NCI-H526 treated with DMSO at 0.1 percent for 48 hours (cell line): ENCODE data around the gene OSBPL2.

Experiments used
- DNase-seq: peaks from one replicate; lab custom pipeline; 2025; lab: John Stamatoyannopoulos, UW

The OSBPL2 gene

DNA sequence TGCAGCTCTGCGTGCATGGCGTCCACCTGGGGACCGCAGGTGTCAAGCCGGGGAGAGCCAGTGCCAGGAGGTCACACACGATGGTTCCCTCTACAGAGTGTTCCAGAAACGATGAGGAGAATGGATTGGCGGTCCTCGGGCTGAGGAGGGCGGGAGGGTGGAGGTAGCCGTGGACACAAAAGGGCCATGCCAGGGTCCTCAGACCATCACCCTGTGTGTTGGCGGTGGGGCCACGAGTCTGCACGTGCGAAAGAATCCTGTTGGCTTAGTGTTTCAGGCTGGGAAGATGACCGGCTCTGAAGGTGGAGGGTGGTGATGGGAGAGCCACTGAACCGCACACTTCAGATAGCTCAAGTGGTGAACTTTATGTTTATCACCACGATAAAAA lies 31.9 kb upstream of the OSBPL2 start:
- no peak for DNase-seq

DNA sequence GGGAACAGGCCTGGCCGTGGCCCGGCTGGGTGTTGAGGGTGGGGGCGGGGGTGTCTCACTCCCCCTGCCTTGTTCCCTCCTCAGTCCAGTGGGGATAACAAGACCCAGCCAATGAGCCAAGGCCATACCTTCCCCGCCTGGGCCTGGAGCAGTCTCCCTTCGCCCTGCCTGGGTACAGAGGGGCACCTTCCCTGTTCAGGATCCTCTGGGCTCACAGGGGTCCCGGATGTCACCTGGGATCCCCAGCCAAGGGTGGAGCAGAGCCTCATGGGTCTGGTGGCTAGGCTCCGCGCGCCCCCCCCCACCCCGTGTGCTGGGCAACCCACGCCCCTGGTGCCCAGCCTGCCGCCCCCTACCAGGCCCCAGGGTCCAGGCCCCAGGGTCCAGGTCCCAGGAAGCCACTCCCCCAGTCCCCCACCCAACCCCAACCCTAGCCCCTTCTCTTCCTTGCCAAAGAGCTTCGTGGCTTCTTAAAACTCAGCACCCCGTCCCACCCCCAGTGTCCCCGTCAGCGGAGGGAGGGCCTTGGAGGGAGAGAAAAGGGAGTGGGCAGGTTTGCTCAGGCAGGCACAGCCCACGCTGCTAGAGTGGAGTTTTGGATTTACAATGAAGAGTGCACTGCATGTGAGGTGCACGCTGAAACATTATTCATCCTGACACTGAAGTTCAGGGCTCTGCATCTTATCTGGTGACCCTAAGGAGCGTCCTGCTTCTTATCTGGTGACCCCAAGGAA lies 30.1 kb upstream of the OSBPL2 start:
- DNase-seq: no peak

DNA sequence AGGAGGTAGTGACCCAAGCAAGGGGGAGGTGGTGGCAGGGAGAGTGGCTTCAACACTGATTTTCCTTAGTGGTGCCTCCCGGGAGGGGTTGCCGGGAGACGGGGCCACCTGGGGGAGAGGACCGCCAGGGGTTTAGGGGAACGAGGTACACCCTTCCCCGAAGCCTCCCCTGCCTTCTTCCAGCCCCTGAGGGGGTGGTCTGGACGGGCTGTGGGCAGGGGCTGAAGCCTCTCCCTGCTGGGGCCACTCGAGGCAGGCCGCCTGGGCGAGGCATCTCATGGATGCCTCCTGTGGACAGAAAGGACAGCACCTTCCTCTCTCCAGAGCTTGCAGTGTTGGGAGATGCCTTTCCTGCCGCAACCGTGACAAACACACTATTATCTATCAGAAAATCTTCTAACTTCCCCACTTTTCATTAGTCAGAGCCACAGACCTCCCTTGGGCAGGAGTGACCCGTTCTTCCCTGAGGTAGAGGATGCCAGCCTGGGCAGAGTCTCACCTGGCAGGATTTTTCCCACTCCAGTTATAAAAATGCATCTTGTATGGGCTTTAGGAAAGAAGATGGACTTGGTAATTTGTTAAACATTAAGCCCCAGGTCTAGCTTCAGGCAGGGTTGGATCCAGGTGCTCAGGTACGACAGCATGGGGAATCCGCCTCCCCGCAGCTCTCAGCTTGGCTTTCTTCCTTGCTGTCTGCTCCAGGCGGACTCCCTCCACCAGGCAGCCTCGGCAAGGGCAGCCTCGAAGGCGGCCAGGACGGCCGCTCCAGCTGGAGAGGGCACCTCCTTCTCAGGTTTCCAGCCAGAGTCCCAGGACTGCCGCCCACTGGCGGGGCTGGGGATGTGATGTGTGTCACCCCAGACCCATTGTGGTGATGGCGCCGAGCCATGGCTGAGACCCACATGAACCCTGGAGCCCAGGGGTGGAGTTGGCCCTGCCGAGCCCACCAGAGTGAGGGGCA lies 29.2 kb upstream of the OSBPL2 start:
- DNase-seq: no peak

DNA sequence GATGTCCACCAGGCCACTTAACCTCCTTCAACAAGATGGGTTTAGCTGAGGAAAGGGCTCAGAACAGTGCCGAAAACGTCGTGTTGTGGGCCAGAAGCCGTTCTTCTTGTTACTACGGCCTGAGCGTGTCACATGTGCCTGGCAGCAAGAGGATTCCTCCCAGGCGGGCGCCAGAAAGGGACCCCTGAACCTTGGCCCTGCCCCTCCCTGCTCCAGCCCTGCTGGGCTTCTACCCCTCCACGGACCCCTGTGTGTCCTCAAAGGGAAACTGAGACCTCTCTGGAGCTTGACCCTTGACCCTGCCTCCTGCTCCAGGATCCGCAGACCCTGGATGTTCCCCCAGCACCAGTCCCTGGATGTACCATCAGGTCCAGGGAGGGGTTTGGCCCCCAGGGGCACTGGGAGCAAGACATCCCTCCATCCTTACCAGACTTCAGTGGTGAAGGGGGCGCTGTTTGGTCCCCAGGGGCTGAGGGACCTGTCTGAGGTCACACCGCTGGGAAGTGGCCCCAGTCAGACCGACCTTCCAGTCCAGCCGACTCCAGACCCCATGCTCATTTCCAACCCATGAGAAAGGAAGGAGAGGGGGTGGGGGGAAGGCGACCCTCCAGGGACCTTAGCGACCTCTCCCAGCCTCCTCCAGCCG lies 28.3 kb upstream of the OSBPL2 start:
- DNase-seq: no peak

DNA sequence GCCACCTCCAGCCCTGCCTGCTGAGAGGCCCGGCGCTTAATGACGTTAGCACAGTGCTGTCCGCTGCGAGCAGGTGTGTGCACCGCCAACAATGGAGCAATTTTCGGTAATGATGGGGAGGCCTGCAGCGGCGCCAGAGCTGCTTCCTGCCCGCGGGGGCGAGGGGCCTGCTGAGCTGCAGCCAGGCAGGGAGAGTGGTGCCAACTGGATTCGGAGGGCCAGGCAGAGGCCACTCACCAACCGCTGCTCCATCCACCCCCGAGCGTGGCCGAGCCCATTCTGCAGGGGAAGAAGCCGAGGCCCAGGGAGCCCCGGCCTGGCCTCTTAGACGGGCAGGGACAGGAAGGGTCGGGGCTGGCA lies 27.8 kb upstream of the OSBPL2 start:
- DNase-seq: no peak

DNA sequence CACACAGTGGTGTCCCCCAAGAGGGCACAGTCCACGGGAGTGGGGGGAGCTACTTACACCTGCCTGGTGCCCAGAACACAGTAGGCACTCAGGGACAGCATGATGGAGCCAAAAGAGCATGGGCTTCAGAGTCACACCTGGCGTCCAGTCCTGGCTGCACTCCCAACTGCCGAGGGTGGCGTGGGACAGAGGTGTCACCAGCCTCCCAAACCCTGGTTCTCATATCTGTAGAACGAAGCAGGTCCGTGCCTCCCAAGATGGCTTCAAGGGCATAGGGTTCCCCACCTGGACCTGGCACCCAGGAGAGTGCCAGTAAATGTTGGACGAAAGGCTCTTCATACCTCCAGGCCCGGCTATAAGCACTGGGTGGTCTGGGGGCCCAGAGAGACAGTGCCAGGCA lies 27.1 kb upstream of the OSBPL2 start:
- DNase-seq: no peak

DNA sequence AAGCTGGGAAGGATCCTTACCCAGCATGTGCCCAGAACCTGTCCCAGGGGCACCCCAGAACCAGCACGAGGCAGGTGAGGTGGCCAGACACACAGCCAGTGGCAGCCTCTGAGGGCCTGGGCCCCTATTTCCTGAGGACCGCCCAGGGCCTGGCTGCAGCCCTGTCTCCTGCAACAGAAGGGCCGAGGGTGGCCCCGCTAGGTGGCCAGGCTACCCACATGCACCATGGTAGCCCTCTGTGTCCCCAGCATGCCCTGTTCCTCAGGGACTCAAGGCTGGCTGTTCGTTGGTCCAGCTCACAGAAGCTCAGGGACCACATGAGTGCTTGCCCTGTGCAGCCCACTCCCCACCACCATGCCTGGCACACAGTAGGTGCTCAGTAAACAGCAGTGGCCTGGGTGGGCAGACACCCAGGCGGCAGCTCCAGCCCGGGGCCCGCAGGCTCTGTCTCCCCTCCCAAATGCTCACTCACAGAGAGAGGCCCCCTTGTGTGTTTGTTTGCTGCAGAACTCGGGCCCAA lies 26.5 kb upstream of the OSBPL2 start:
- no peak for DNase-seq

DNA sequence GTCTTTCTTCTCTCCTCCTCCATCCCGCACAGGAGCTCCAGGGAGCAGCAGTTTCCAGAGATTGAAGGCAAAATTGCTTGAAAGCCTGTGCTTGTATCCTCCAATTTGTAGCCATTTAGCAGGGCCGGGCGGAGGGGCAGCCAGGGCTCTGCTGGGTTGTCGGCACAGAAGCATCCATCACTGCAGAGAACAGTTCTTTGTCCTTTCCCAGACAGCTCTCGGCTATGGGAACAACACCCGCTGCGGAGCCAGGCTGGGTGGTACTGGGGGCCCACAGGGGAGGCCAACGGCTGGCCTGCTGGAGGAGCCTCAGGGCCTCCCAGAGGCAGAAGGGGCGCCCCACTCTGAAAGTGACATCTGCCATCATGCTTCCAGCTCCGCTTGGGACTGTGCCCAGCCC lies 26.0 kb upstream of the OSBPL2 start:
- no peak for DNase-seq

DNA sequence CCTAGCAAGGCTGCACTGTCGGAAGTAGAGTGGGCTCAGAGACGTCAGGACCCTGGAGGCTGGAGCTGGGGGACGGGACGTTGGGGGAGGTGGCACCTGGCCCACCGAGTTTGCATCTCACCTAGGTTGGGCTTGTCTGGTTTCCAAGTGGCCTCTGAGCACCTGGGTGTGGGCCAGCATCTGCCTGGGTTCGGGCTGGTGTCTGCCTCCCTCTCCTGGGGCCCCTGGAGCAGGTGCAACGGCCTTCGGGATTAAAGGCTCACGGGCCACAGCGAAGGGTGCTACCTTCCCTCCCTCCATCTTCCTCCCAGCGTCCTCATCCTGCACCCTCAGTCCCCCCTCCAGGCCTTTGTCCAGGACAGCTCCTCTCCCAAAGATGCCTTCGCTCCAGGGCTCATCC lies 24.3 kb upstream of the OSBPL2 start:
- DNase-seq: peak; percentile 22

DNA sequence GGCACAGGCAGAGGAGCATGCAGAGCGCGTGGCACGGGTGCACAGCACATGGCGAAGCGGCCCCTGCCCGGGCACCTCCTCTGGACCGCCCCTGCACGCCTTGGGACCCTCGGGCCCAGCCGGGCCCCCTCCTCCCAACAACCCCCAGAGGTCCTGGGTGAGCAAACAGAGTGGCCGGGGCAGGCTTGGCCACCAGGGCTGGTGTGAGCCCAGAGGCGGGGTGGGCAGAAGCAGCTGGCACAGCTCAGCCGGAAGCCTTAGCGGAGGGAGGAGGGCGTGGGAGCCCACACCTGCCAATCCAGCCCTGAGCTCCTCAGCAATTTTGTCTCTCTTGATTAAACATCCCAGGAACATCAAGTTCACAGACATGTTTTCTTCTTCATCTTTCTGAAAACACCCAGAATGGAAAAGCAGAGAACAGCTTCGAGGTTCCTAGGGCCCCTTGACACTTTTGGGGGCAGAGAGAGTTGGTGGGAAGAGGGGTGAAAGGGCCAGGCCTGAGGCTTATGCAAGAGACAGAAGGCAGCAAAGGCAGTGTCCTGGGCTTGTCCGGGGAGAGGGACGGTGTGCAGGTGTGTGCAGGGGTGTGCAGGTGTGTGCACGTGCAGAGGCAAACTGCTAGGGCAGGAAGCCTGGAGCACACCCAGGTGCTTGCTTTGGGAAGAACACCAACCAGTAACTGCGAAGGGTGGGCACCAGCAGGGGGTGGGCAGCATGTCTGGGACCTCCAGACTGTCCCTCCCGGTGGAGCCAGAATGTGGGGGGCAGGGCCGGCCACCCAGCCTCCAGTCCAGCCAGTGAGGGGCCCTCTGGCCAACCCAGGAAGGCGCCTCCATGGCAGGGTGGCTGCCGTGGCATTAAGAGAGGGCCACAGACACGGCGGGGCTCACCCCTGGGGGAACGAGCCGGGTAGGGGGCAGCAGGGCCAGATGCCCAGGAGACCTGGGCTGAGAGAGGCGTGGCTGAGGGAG lies 23.0 kb upstream of the OSBPL2 start:
- DNase-seq: no peak

DNA sequence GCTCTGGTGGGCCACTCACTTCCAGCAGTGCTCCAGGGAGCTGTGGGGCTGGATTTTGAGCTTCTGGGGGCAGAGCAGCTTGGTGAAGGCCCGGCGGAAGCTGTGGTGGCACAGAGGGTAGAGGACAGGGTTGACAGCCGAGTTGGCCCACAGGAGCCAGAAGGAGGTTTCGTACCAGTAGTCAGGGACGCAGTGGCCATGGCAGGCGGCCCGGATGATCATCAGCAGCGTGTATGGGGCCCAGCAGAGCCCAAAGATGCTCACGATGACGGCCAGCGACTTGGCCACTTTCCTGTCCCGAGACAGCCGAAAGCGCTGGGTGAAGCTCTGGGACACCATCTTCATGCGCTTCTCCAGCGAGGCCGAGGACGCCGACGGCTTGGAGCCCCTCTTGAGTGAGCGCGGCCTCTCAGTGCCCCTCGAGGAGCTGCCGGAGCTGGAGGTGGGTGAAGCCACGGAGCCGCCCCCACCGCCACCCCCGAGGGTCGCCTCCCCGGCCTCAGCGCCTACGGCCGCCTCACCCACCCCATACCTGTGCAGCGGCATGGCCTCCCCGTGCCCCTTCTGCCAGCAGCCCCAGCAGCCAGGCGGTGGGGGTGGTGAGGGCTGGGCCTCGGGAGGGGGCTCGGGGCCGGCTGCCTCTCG lies 22.2 kb upstream of the OSBPL2 start:
- no peak for DNase-seq

DNA sequence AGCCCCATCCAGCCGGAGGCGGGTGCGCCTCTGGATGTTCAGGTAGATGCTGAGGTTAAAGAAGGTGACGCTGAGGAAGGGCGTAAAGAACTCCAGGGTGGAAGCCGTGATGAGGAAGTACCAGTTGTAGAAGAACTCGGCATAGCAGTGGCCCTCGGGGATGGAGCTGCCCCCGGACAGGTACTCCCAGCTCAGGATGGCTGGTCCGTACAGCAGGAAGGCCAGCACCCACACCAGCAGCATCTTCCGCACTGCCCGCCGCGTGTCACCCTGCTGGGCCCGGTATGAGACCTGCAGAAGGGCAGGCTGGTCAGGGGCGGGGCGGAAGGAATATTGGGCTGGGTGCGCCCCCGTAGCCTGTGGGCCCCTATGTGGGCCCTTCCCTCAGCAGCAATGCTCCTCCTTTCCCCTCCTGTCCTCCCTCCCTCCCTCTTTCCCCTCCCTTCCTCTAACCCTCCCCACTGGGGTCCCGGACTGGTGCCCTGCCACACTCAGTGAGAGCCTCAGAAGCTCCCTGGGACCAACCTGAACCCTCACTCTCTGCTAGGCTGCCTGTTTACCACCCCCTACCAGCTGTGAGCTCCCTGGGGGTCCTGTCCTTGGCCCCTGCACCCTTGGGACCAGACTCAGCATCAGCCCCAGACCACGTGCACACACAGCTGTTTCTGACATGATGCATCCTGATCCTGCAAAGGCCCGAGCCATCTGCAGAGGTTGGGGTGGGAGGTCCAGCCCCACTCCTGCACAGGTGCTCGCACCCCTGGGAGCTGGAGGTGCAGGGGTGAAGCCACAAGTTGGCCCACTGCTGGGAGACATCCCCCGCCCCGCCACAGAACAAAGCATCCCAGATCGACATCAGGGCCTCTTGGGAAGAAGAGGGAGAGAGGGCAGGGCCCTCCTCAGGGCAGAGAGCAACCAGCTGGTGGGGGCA lies 21.4 kb upstream of the OSBPL2 start:
- DNase-seq: no peak

DNA sequence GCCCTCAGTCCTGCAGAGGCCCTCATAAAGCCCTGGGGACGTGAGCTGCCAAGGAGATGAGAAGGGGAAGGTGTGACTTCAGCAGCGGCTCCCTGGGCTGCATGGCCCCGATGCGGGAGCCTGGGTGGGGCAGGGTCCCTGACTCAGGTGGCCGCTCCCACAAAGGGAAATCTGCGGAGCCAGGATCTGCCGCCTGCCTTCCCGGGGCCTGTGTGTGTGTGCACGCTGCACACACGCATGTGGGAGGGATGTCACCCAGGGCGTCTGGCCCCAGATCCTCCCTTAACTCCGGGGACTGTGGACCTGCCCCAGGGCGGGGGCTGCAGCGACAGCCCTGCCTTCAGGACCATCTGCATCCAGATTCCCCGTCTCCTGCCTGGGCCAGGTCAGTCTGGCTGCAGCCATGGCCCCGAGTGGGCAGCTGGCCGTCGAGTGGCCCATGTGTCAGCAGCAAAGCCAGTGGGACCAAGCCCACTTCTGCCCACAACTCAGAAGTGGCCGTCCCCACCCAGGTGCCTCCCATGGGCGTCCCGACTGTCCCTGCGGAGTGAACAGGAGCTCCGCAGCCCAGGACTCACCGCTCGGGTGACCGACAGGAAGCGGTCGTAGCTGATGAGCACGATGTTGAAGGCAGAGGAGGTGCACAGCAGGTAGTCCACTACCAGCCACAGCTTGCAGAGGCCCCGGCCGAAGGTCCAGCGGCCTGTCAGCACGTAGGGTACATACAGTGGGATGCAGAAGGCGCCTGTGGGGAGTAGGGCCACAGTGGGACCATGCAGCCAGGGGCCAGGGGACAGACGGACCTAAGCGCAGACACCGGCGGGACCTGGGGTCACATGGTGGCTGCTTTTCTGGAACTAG lies 20.2 kb upstream of the OSBPL2 start:
- DNase-seq: no peak

DNA sequence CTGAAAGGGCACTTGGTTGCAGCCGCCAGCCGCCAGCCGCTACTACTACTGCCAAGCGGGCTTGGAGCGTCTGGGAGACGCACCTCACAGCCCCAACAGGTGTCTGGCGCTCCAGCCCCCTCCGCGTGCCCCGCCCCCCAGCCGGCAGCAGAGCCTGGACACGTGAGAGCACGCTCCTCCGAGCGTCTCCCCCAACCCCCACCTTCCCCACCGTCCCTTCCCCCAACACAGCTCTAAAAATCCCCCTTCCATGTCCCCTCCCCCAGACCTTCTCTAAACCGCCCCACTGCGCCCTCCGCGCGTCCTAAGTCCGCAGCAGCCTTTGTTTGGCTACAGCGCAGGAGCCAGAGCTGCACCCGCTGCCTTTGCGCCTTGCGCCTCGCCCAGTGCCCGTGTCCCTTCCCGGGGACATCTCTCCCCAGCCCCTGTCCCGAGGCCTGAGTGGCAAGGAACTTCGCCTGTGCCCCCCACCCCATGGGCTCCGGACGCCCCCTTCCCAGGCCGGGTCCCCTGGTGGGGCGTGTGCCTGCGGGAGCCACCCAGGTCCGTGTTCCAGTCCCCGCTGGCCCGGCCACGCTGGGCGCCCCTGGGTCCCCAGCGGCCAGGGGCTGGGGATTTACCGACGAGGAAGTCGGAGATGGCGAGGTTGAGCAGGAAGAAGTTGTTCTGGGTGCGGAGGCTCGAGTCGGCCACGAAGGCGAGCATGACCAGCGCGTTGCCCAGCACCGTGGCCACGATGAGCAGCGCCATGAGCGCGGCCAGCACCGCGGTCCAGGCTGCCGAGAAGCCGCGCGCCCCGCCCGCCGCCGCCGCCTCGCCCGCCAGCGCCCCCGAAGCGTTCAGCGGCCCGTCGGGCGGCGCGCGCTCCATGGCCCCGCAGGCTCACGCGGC lies 19.0 kb upstream of the OSBPL2 start:
- peak; percentile 44 for DNase-seq

DNA sequence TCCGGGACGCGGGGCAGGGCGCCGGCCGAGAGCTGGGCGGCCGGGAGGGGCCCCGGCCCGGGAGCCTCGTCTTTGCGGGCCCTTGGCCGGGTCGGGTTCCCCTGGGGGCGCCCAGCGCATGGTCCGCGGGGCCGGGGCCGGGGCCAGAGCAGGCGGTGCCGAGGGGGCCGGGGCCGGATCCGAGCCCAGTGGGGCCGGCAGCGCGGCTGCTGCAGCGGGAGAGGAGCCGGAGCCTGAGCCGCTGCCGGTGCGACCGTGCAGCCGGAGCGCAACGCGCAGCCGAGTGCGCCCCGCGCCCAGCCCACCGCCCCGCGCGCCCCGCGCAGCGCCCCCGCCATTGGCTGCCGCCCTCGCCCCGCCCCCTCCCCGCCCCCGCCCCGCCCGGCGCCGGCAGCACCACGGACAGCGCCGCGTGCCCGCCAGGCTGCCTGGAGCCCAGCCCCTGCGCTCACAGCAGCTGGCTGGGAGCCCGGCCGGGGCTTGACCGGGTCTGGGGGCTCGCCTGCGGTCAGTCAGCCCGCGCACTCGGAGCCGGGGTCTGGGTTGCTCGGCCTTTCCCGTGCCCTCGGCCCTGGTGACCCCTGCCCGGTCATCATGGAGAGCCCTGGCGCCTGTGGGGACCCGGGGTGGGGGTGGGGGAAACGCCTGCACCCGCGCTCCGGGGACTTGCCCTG lies 18.2 kb upstream of the OSBPL2 start, which contains the start of gene HRH3:
Gene HRH3 (minus strand): TSS at position 287 of the 674 bp plus-strand sequence. CDS start 308 bp downstream, outside the sequence.
- DNase-seq: peak; percentile 23

DNA sequence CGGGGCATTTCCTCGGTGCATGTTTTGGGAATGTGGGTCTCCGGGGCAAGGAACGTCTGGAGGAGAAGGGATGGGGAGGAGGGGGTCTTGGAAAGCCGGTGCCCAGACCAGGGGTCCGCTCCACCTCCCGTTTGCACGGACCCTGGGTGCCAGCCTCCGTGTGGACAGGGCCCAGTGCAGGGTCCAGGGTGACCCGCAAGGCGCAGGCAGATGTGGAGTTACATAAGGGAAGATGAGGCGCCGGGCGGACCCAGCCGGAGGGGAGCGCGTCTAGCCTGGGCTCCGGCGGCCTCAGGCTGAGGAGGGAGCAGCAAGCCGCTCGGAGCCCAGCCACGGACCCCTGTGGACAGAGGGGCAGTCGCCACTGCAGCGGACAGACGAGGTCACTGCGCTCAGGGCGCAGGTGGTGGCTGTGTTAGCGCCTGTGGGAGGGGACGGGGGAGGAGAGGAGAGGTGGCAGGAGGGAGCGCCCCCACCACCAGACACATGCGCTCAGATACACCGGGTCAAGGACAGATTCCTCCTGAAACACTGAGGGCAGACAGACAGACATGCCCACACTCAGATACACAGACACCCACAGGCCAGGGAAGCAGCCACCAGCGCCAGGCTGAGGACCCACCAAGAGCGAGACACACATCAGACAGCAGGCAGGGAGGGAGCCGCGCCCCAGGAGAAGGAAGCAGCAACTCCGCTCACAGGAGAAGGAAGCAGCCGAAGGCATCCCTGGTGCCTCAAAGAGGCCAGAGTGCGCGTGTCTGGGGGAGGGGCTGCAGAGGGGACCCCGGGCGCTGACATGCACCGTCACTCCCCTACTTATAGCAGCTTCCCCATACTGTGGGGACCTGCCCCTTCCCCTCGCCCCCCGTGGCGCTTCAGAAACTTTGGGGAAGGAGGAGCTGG lies 17.4 kb upstream of the OSBPL2 start:
- DNase-seq: no peak
